ENCODE data around the gene NDST4. TPM values are rescaled to one million over a fixed set of nuclear protein-coding genes. Genes with fewer than 3 reads are reported as not detected.

The NDST4 gene
- total RNA-seq, 1 experiment from 2014 or later = not detected

DNA sequence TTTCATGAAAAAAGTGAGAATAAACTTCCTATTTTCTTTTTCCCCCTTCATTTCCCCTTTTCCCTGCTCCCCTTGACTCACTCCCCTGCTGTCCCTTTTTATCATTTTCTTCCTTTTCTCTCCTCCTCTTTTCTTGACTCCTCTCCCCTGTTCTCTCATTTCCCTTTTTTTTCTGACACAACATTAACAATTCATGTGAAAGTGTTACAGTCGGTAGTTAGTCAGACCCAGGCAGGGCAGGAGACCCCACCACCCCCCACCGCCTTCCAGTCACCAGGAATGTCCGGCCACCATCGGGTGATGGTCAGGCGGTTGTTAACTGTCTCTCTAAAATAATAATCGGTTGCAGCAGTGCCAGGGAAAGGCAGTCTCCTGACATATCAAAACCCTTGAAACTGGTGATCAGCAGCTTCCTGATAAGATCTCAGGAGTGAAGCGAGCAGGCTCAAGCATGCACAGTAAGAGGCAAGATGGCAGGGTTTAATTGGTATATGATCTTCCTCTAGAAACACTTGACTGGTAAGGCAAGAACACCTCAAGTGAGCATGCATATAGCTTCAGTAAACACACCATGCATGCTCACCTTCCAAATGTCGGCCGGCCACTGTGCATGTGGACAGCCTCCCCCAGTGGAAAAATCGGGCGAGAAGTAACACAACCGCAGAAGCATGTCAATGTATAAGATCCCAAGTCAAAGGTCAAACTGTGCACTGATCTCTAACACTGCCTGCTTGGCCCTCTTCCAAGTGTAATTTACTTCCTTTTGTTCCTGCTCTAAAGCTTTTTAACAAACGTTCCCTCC lies 191.4 kb downstream of the NDST4 start:
- H2BK120ac ChIP-seq (ENCODE audit: low read depth, low read length, poor library complexity, severe bottlenecking) = no peak overlapping the region
- H3K56ac ChIP-seq (ENCODE audit: insufficient read length, low read depth, low read length) = no peak overlapping the region
- H3K4me2 ChIP-seq (ENCODE audit: insufficient read depth, insufficient read length, low read length) = no peak overlapping the region
- Mint-ChIP-seq H3K4me3 (no peak overlapping the region), H3K4me1 (peaks cover 33 to 36% of the 10 kb centered on the region in 2 experiments), H3K9me3 (peaks cover 0 to 2% of the 10 kb centered on the region in 2 experiments; a peak in 1 of 5 replicates), H3K36me3 (ENCODE audit: insufficient read depth in 1 of 3, low read depth in 3 of 3) (no peaks in the 10 kb centered on the region; a peak in 1 of 7 replicates), H3K27ac (peak overlapping the region in 2 of 3 experiments; percentile 63 to 66; a peak in 6 of 7 replicates), H3K27me3 (ENCODE audit: low read depth) (no peaks in the 10 kb centered on the region)
- H3K23ac ChIP-seq (ENCODE audit: insufficient read length, low read depth, low read length) = no peak overlapping the region
- WGBS (ENCODE audit: extremely low coverage, insufficient read length, low lambda C conversion rate) = no CpG with 5 or more reads among the region's 13 CpGs
- no peak overlapping the region for H4K91ac ChIP-seq (ENCODE audit: insufficient read length, low read depth, low read length)
- no peak overlapping the region for H3K4ac ChIP-seq (ENCODE audit: low read depth, low read length)
- no peaks in the 10 kb centered on the region for H4K20me1 ChIP-seq (ENCODE audit: control insufficient read depth, insufficient read depth, insufficient read length)
- no peak overlapping the region for H3K9ac ChIP-seq (ENCODE audit: extremely low read depth, insufficient read length, low read length)
- TF ChIP-seq CTCF (conservative IDR thresholded peaks at IDR 0.05) = no peak
- H2AK5ac ChIP-seq (ENCODE audit: insufficient read length, low read length) = no peak overlapping the region
- peaks cover 5% of the 10 kb centered on the region; the same call in 1 of the 2 replicates for H3K4me1 ChIP-seq (ENCODE audit: insufficient read depth, low read length)
- peak; percentile 27 for DNase-seq
- no peaks in the 10 kb centered on the region for H3K23me2 ChIP-seq (ENCODE audit: insufficient read length, low read depth, low read length, poor library complexity, severe bottlenecking)
- H4K8ac ChIP-seq (replicated peaks; ENCODE audit: insufficient read length, low read depth, low read length) = no peak overlapping the region
- no peaks in the 10 kb centered on the region for H3K27me3 ChIP-seq (ENCODE audit: insufficient read depth, low read length)
- no peak overlapping the region for H2BK12ac ChIP-seq (ENCODE audit: insufficient read length, low read depth, low read length)
- no peaks in the 10 kb centered on the region for H3K79me1 ChIP-seq (ENCODE audit: insufficient read depth, low read depth, low read length, poor library complexity, severe bottlenecking)
- no peak overlapping the region for H3K27ac ChIP-seq (ENCODE audit: insufficient read length, low read depth, low read length)
- H2BK20ac ChIP-seq (ENCODE audit: low read depth, low read length, poor library complexity, severe bottlenecking) = no peak overlapping the region
- H2AFZ ChIP-seq (ENCODE audit: low read length) = no peak overlapping the region
- H3K18ac ChIP-seq (ENCODE audit: insufficient read length, low read depth, low read length) = no peak overlapping the region
- H2BK5ac ChIP-seq (ENCODE audit: insufficient read length, low read length) = no peak overlapping the region
- H3T11ph ChIP-seq (ENCODE audit: low read length) = no peak overlapping the region
- H3K9me3 ChIP-seq (ENCODE audit: control insufficient read depth, low read depth, low read length) = no peaks in the 10 kb centered on the region
- H3K79me2 ChIP-seq (ENCODE audit: insufficient read depth, low read length) = no peaks in the 10 kb centered on the region
- no peak overlapping the region for H3K14ac ChIP-seq (ENCODE audit: insufficient read depth, low read length)
- H4K5ac ChIP-seq (ENCODE audit: insufficient read length, low read depth, low read length) = no peak overlapping the region
- H2BK15ac ChIP-seq (ENCODE audit: low read depth, low read length) = no peak overlapping the region

Data from H9 (cell line).